VCaP (cell line): Measurements from ENCODE around the gene COPE.

Experiments used
- H3K27ac ChIP-seq: fragments of 450-650 bp; 2 replicates; pipeline ENCODE4 v1.5.1; 2017
- CTCF ChIP-seq: fragments of 450-650 bp; conservative IDR thresholded peaks from 2 replicates; pipeline ENCODE4 v1.5.1; 2017; ENCODE audit warnings: mild to moderate bottlenecking, moderate library complexity

Gene COPE

DNA sequence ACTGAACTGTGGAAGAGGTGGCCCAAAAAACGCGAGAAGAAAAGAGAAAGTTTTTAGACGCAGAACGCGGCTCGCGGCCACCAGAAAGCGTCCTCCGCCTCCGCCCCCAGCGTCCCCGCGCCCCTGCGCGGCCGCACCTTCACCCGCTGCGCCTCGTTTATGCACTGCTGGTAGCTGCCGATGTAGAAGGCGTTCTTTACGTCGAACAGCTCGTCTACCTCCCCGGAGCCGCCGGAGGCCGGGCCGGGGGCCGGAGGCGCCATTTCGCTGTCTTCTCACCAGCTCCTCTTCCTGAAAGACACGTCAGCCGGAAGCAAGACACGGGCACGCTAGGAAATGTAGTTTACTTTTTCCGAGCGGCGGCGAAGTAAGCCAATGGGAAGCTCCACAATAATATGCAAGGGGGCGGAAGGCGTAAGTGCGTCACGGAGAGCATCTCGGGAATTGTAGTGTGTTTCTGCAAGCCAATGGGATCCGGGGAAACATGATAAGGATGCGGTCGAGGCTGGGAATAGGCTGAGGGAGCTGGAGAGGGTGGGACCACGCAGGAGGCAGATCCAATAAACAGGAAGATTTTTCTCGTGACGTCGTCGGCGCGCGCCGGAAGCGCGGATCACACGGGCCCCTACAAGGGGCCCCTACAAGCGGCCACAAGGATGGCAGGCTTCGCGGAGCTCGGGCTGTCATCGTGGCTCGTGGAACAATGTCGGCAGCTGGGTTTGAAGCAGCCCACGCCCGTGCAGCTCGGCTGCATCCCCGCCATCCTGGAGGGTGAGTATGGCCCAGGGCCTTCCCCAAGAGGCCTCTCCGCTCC is at the start of gene COPE, which contains the start of gene DDX49:
Gene COPE, minus strand, starts transcription at position 302 of the 814 bp plus-strand sequence. Its CDS starts 39 bp downstream, at position 263.
Gene DDX49, plus strand, starts transcription at position 630 of the 814 bp plus-strand sequence. Its CDS starts 27 bp downstream, at position 657.
- TF ChIP-seq CTCF = no peak
- peak within 1 kb of the TSS; percentile 77 for H3K27ac ChIP-seq

- H3K27ac ChIP-seq = peak overlapping the region; percentile 87
- TF ChIP-seq CTCF = no peak
These were observed 48.4 kb upstream of the COPE start for GRCh38 chr19:18967358-18968146.

DNA sequence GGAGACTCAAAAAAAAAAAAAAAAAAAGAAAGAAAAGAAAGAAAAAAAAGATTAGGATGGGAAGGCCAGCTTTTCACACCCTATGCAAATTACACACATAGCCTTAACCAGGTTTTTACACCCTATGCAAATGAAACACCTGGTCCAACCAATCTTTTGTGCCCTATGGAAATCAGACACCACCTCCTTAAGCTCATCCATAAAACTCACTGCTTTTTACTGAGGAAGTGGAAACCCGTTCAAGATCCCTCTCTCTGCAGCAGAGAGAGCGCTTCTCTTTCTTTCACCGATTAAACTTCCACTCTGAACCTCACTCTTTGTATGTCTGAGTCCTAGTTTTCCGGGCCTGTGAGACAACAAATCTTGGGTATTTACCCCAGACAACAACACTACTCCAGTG is 47.1 kb upstream of the COPE start:
- TF ChIP-seq CTCF = no peak
- H3K27ac ChIP-seq = peak overlapping the region; percentile 87

DNA sequence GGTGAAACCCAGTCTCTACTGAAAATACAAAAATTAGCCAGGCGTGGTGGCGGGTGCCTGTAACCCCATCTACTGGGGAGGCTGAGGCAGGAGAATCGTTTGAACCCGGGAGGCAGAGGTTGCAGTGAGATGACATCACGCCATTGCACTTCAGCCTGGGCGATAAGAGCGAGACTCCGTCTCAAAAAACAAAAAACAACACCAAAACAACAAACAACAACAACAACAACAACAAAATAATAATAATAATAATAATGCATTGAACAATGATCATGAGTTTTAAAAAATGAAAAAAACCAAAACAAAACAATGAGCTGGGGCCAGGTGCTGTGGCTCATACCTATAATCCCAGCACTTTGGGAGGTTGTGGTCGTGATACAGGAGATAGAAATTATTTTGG is 44.9 kb upstream of the COPE start:
- TF ChIP-seq CTCF = no peak
- H3K27ac ChIP-seq = no peak overlapping the region

DNA sequence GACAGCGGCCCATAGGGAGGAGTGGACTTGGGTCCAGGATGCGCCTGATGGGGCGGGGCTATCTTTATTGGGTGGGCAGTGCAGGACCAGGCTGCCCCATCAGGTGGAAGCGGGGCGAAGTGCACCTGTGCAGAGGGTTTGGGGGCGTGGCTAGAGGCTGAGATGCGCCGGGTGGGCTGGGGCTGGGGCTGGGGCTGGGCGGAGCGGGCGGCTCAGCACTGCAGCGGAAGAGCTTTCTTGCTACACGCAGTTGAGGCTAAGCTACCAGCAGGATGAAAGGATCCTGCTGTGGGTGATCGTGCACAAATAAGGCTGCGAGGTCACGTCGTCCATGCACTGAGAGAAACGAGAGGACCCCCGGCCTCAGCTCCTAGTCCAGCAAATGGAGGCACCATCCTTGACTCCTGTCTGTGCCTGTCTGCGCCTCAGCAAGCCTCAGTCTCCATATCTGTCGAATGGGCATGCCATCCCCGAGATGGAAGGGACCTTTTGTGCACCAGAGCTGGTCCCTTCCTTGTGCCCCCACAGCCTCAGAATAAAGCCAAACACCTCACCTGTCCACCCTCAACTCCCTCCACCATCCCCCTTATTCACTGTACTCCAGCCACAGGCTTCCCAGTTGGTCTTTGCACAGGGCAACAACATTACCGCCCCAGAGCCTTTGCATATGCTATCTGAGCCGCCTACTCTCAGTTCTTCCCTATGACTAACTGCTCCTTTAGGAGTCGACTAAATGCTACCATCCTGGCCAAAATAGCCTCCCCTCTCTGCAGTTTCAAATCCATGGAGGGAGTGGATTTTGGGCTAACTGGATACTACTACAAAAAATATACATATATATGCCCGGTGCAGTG is 42.8 kb upstream of the COPE start:
- no peak overlapping the region for H3K27ac ChIP-seq
- no peak for TF ChIP-seq CTCF

- no peak overlapping the region for H3K27ac ChIP-seq
- TF ChIP-seq CTCF = no peak
These were observed 41.2 kb upstream of the COPE start for GRCh38 chr19:18960370-18960769.
